HepG2 (cell line): ENCODE data around the gene C1GALT1. TPM values are rescaled to one million over a fixed set of nuclear protein-coding genes. Genes with fewer than 3 reads are reported as not detected.

Source experiments
- ATAC-seq: fragments of 200-7000 bp; cut with Tn5 transposase; 3 replicates; pipeline ENCODE4 v1.9.1; 2020; ENCODE audit warnings: mild to moderate bottlenecking, moderate library complexity
- BruUV-seq: library from RNA; stranded (reverse); fragments of 400-500 nt; replicated peaks from 2 replicates; lab custom pipeline; 2021; lab: Mats Ljungman, UMichigan
- CTCF ChIA-PET: fragments of 300-600 bp; formaldehyde crosslinking; extraction: SDS; loops from one replicate; lab custom pipeline; 2021; ENCODE audit warnings: low total read pairs, inconsistent platforms, low intra/inter-chr PET ratio; lab: Yijun Ruan, JAX
- POLR2A ChIA-PET: fragments of 350-600 bp; sonication (Branson Sonifier 250); formaldehyde crosslinking; loops from one replicate; lab custom pipeline; 2020; ENCODE audit warnings: antibody characterized with exemption, inconsistent platforms; lab: Yijun Ruan, JAX
- DNase-seq: peaks from one replicate; pipeline ENCODE4 v3.0.0-alpha.2; 2015; ENCODE audit warnings: low spot score
- FAIRE-seq: peaks from 3 replicates; lab custom pipeline; 2011; peaks lifted over from hg19 to GRCh38; lab: Jason Lieb, UNC
- H2AFZ ChIP-seq: one replicate; pipeline ENCODE4 v1.6.1; 2011; ENCODE audit warnings: low read length, inconsistent platforms
- H3K27ac ChIP-seq: fragments of 300-600 bp; 3 replicates; pipeline ENCODE4 v1.8.0; 2011; ENCODE audit warnings: mixed run types, mild to moderate bottlenecking, mixed read lengths, low read length, inconsistent platforms; ENCODE audit not compliant: insufficient read depth; ENCODE audit errors: extremely low read length
- H3K27me3 ChIP-seq, 2 experiments: fragments of 200-600 bp in 1 of 2; 2 replicates in 1 of 2; 3 replicates in 1 of 2; pipeline versions ENCODE4 v1.6.0 to v1.8.0; 2011; ENCODE audit warnings: low read length in 2 of 2, mild to moderate bottlenecking in 2 of 2, moderate library complexity in 2 of 2, inconsistent platforms in 1 of 2; ENCODE audit not compliant: insufficient read depth in 2 of 2, control insufficient read depth in 1 of 2
- H3K36me3 ChIP-seq, 2 experiments: fragments of 200-600 bp in 1 of 2; replicated peaks in 1 of 2; 2 replicates in 1 of 2; 3 replicates in 1 of 2; pipeline versions ENCODE4 v1.5.1 to v1.8.0; 2011; ENCODE audit warnings: low read length in 2 of 2, inconsistent platforms in 1 of 2; ENCODE audit not compliant: insufficient read depth in 2 of 2, control insufficient read depth in 1 of 2
- H3K4me1 ChIP-seq: 2 replicates; pipeline ENCODE4 v1.5.1; 2012; ENCODE audit warnings: low read length, inconsistent platforms; ENCODE audit not compliant: insufficient read depth
- H3K4me2 ChIP-seq: 2 replicates; pipeline ENCODE4 v1.6.0; 2011; ENCODE audit warnings: low read depth, low read length, inconsistent platforms
- H3K4me3 ChIP-seq, 3 experiments: fragments of 200-600 bp in 1 of 3; sonication (generic), shearing (Covaris generic) in 1 of 3; replicated peaks in 1 of 3; 2 replicates each; pipeline ENCODE4 v1.5.1; 2011 to 2016; ENCODE audit warnings: low read length in 3 of 3, inconsistent platforms in 2 of 3, low read depth in 2 of 3, mild to moderate bottlenecking in 2 of 3, control low read depth in 1 of 3, mixed read lengths in 1 of 3; ENCODE audit not compliant: insufficient read depth in 1 of 3
- H3K79me2 ChIP-seq: one replicate; pipeline ENCODE4 v1.6.1; 2011; ENCODE audit warnings: low read length, inconsistent platforms; ENCODE audit not compliant: insufficient read depth
- H3K9ac ChIP-seq: 2 replicates; pipeline ENCODE4 v1.6.0; 2011; ENCODE audit warnings: mild to moderate bottlenecking, low read depth, low read length, inconsistent platforms; ENCODE audit not compliant: insufficient read depth
- H3K9me3 ChIP-seq: 2 replicates; pipeline ENCODE4 v1.5.1; 2012; ENCODE audit warnings: mild to moderate bottlenecking, low read length
- H4K20me1 ChIP-seq: 2 replicates; pipeline ENCODE4 v1.6.0; 2011; ENCODE audit warnings: inconsistent platforms, mild to moderate bottlenecking, low read length, moderate library complexity; ENCODE audit not compliant: insufficient read depth
- DR1 ChIP-seq: sonication (generic); formaldehyde crosslinking; IDR thresholded peaks from 2 replicates; pipeline ENCODE4 v1.8.0; 2021; ENCODE audit warnings: mild to moderate bottlenecking, missing genetic modification reagents, inconsistent platforms
- FOXA1 ChIP-seq, 2 experiments: fragments of 450-650 bp in 1 of 2; sonication (generic) in 1 of 2; formaldehyde crosslinking in 1 of 2; IDR thresholded peaks; 2 replicates each; pipeline versions ENCODE4 v1.4.0 to v1.6.1; 2016 to 2020; ENCODE audit warnings: missing genetic modification reagents in 1 of 2
- KDM1A ChIP-seq: IDR thresholded peaks from 2 replicates; pipeline ENCODE4 v1.6.1; 2016; ENCODE audit warnings: missing compliant biosample characterization
- MLLT10 ChIP-seq: sonication (generic); formaldehyde crosslinking; IDR thresholded peaks from 2 replicates; pipeline ENCODE4 v1.4.0; 2020; ENCODE audit warnings: missing genetic modification reagents
- RBFOX2 ChIP-seq: fragments of 200-400 bp; formaldehyde crosslinking; IDR thresholded peaks from 2 replicates; pipeline ENCODE4 v1.6.1; 2017; ENCODE audit warnings: low read depth, mild to moderate bottlenecking, low read length
- REPIN1 ChIP-seq: sonication (generic); formaldehyde crosslinking; IDR thresholded peaks from 2 replicates; pipeline ENCODE4 v1.8.0; 2022; ENCODE audit warnings: missing genetic modification reagents, low read depth, mild to moderate bottlenecking, borderline replicate concordance
- RXRA ChIP-seq: sonication (generic); formaldehyde crosslinking; IDR thresholded peaks from 2 replicates; pipeline ENCODE4 v1.5.1; 2020; ENCODE audit warnings: missing genetic modification reagents
- SRF ChIP-seq: IDR thresholded peaks from 2 replicates; pipeline ENCODE4 v1.6.1; 2011; ENCODE audit warnings: mild to moderate bottlenecking, low read depth, low read length, moderate library complexity
- ZBTB42 ChIP-seq: sonication (generic); formaldehyde crosslinking; IDR thresholded peaks from 2 replicates; pipeline ENCODE4 v1.5.0; 2020; ENCODE audit warnings: mild to moderate bottlenecking, missing genetic modification reagents
- ZNF263 ChIP-seq: sonication (generic); formaldehyde crosslinking; IDR thresholded peaks from 2 replicates; pipeline ENCODE4 v1.4.0; 2020; ENCODE audit warnings: missing genetic modification reagents
- ZNF30 ChIP-seq: sonication (generic); formaldehyde crosslinking; IDR thresholded peaks from 2 replicates; pipeline ENCODE4 v1.5.0; 2020; ENCODE audit warnings: mild to moderate bottlenecking, missing genetic modification reagents
- ZNF563 ChIP-seq: sonication (generic); formaldehyde crosslinking; IDR thresholded peaks from 2 replicates; pipeline ENCODE4 v1.8.0; 2022; ENCODE audit warnings: mild to moderate bottlenecking, moderate library complexity, missing genetic modification reagents
- ZNF605 ChIP-seq: sonication (generic); formaldehyde crosslinking; IDR thresholded peaks from 2 replicates; pipeline ENCODE4 v1.8.0; 2022; ENCODE audit warnings: mild to moderate bottlenecking, missing genetic modification reagents
- ZNF761 ChIP-seq: sonication (generic); formaldehyde crosslinking; conservative IDR thresholded peaks from 2 replicates; pipeline ENCODE4 v1.4.0; 2020; ENCODE audit warnings: mild to moderate bottlenecking, missing genetic modification reagents
- ZNF83 ChIP-seq: sonication (generic); formaldehyde crosslinking; IDR thresholded peaks from 2 replicates; pipeline ENCODE4 v1.4.0; 2020; ENCODE audit warnings: missing genetic modification reagents, mild to moderate bottlenecking, borderline replicate concordance
- ZNF891 ChIP-seq: sonication (generic); formaldehyde crosslinking; IDR thresholded peaks from 2 replicates; pipeline ENCODE4 v1.5.0; 2020; ENCODE audit warnings: mild to moderate bottlenecking, missing genetic modification reagents
- whole genome bisulfite sequencing: methylation state at CpG from one replicate; pipeline ENCODE4 v1.1.6; 2017; ENCODE audit warnings: low lambda C conversion rate; 5-methylcytosine and 5-hydroxymethylcytosine counted together
- in situ Hi-C: cut with HindIII; loops from 2 replicates; pipeline ENCODE4 v1.10.0; 2017; ENCODE audit warnings: low pct_unique_long_range_greater_than_20kb; ENCODE audit not compliant: extremely low pct_ligation_motif_present
- intact Hi-C: fragments of 100-400 bp; cut with micrococcal nuclease; formaldehyde crosslinking; loops from one replicate; pipeline ENCODE4 v1.10.0; 2022; ENCODE audit not compliant: unreplicated experiment
- polyA plus RNA-seq, 8 experiments: library from polyadenylated mRNA; depleted of rRNA in 3 of 8; stranded (reverse) in 7 of 8; unstranded in 1 of 8; fragments of >200 nt; fragmentation: Illumina TruSeq in 4 of 8; extraction: Trizol in 4 of 8; gene quantifications; 2 replicates each; pipeline versions ENCODE4 v1.2.1 to v1.2.3, GENCODE V29; 2011 to 2016; ENCODE audit warnings: low read depth in 4 of 8, missing spikeins in 1 of 8, mixed read lengths in 1 of 8; ENCODE audit not compliant: insufficient read depth in 1 of 8
- total RNA-seq, 5 experiments: library from RNA; depleted of rRNA; stranded (reverse); fragments of >200 nt; fragmentation: Illumina TruSeq; extraction: Trizol; gene quantifications; 2 replicates each; pipeline ENCODE4 v1.2.3, GENCODE V29; 2016; ENCODE audit warnings: low read depth in 1 of 5
- TF ChIP-seq, protein P1 (sequence below): sonication (generic); formaldehyde crosslinking; IDR thresholded peaks from 2 replicates; pipeline ENCODE4 v1.9.0; 2021; ENCODE audit warnings: missing genetic modification reagents, borderline replicate concordance
- TF ChIP-seq, protein P2 (sequence below): sonication (generic); formaldehyde crosslinking; IDR thresholded peaks from 2 replicates; pipeline ENCODE4 v1.4.0; 2020; ENCODE audit warnings: missing genetic modification reagents, borderline replicate concordance
- TF ChIP-seq, protein P3 (sequence below): IDR thresholded peaks from 2 replicates; pipeline ENCODE4 v1.6.1; 2016; ENCODE audit warnings: missing compliant biosample characterization, missing genetic modification reagents, borderline replicate concordance

Gene C1GALT1
- total and polyA plus RNA-seq, 2 of the 13 experiments (the other 11 are each of a cell fraction or from before 2014, with no cell fraction given), result 57.1 to 65.9 TPM

DNA sequence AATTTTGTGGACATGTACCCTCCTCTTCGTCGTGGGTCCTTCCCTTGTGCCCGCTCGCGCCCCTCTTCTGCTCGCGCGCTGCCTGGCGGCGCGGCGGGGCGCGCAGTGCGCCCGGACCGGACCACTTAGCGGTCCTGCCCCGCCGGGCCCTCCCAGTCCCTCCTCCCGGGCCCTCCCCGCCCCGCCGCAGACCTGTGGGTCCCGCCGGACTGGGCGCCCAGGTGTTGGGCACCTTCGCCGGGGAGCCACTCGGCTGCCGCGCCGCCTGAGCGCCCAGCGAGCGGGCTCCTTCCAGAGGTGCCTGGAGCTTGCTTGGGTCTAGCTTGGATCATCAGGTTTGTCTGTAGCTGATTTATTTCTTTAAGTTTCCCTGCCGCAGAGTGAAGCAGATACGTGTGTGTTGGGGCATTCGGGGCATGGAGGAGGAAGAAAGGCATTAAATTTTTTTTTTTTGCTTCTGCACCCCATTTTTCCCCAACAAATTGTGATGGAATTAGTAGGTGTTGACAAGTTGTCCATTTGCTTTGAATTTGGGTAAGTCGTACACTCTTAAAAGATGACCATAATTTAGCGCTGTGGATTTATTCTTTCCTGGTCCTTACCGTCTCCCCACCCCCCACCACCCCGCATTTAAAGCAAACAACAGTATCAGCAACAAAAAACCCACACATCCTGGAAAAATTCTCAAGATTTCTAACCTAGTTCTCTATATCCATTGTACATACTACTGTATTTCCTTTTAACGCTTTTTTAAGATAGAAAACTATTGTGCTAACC lies 905 bp downstream of the C1GALT1 start:
- no peaks in the 10 kb centered on the region for H3K9me3 ChIP-seq
- ChIA-PET CTCF (no interaction called here), POLR2A (interaction anchor here (0.7 to 3.8 kb wide), 6 partner anchors 8 to 84 kb away, joined by 3 to 22 read pairs (median 6); no protein-coding TSS in a partner anchor)
- FAIRE-seq (no peak), DNase-seq (no peak), ATAC-seq (peak; percentile 72)
- in situ Hi-C loops (loop anchor here (5.0 kb wide), 1 partner anchor 81 kb away; no protein-coding TSS in a partner anchor), intact Hi-C loops (loop anchor here (2.0 kb wide), 2 partner anchors 80 to 358 kb away; no protein-coding TSS in a partner anchor)
- peaks cover 80% of the 10 kb centered on the region for H3K79me2 ChIP-seq
- H4K20me1 ChIP-seq, result peaks cover 29% of the 10 kb centered on the region
- H3K4me3 ChIP-seq, result peak overlapping the region; percentile 79 to 96 (median 83)
- H3K27ac ChIP-seq, result peak overlapping the region; percentile 98
- peaks cover 63% of the 10 kb centered on the region for H3K4me1 ChIP-seq
- WGBS, result 1% methylated on average over 8 of the region's 44 CpGs
- H3K4me2 ChIP-seq, result peak overlapping the region; percentile 75
- no peak overlapping the region for H2AFZ ChIP-seq
- BruUV-seq, result no TSS peak
- peaks cover 0 to 4% of the 10 kb centered on the region in 2 experiments; a peak in 2 of 5 replicates for H3K36me3 ChIP-seq
- H3K9ac ChIP-seq, result peak overlapping the region; percentile 92
- H3K27me3 ChIP-seq, result no peaks in the 10 kb centered on the region; a peak in 1 of 5 replicates
- no peak for TF ChIP-seq DR1 (CRISPR knock-in tag)
- TF ChIP-seq ZNF563 (CRISPR knock-in tag), result peak; percentile 9; the same call in 1 of the 2 replicates
- 0 out of 2 replicates have a peak, but pooled peaks have one; percentile 6 for TF ChIP-seq ZNF605 (CRISPR knock-in tag)
- TF ChIP-seq KDM1A (CRISPR knock-in tag), result 0 out of 2 replicates have a peak, but pooled peaks have one; percentile 1
- TF ChIP-seq ZNF761, result 0 out of 2 replicates have a peak, but pooled peaks have one; percentile 3
- no peak for TF ChIP-seq ZNF891 (CRISPR knock-in tag)
- TF ChIP-seq ZNF263 (CRISPR knock-in tag), result peak; percentile 33; the same call in 1 of the 2 replicates
- TF ChIP-seq RXRA (CRISPR knock-in tag), result 0 out of 2 replicates have a peak, but pooled peaks have one; percentile 0
- TF ChIP-seq, protein P1, sequence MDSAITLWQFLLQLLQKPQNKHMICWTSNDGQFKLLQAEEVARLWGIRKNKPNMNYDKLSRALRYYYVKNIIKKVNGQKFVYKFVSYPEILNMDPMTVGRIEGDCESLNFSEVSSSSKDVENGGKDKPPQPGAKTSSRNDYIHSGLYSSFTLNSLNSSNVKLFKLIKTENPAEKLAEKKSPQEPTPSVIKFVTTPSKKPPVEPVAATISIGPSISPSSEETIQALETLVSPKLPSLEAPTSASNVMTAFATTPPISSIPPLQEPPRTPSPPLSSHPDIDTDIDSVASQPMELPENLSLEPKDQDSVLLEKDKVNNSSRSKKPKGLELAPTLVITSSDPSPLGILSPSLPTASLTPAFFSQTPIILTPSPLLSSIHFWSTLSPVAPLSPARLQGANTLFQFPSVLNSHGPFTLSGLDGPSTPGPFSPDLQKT (CRISPR knock-in tag), result no peak
- TF ChIP-seq ZNF30 (CRISPR knock-in tag), result no peak
- TF ChIP-seq REPIN1 (CRISPR knock-in tag), result peak; percentile 33; the same call in 1 of the 2 replicates
- TF ChIP-seq ZBTB42, result 0 out of 2 replicates have a peak, but pooled peaks have one; percentile 40
- TF ChIP-seq, protein P2, sequence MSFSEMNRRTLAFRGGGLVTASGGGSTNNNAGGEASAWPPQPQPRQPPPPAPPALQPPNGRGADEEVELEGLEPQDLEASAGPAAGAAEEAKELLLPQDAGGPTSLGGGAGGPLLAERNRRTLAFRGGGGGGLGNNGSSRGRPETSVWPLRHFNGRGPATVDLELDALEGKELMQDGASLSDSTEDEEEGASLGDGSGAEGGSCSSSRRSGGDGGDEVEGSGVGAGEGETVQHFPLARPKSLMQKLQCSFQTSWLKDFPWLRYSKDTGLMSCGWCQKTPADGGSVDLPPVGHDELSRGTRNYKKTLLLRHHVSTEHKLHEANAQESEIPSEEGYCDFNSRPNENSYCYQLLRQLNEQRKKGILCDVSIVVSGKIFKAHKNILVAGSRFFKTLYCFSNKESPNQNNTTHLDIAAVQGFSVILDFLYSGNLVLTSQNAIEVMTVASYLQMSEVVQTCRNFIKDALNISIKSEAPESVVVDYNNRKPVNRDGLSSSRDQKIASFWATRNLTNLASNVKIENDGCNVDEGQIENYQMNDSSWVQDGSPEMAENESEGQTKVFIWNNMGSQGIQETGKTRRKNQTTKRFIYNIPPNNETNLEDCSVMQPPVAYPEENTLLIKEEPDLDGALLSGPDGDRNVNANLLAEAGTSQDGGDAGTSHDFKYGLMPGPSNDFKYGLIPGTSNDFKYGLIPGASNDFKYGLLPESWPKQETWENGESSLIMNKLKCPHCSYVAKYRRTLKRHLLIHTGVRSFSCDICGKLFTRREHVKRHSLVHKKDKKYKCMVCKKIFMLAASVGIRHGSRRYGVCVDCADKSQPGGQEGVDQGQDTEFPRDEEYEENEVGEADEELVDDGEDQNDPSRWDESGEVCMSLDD, result no peak
- TF ChIP-seq, protein P3, sequence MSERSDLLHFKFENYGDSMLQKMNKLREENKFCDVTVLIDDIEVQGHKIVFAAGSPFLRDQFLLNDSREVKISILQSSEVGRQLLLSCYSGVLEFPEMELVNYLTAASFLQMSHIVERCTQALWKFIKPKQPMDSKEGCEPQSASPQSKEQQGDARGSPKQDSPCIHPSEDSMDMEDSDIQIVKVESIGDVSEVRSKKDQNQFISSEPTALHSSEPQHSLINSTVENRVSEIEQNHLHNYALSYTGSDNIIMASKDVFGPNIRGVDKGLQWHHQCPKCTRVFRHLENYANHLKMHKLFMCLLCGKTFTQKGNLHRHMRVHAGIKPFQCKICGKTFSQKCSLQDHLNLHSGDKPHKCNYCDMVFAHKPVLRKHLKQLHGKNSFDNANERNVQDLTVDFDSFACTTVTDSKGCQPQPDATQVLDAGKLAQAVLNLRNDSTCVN, result peak; percentile 12; the same call in 1 of the 2 replicates
- TF ChIP-seq SRF, result no peak
- no peak for TF ChIP-seq ZNF83 (CRISPR knock-in tag)
- no peak for TF ChIP-seq FOXA1 (IDR thresholded peaks at IDR 0.05)
- TF ChIP-seq FOXA1 (CRISPR knock-in tag; IDR thresholded peaks at IDR 0.05), result peak; percentile 1; the same call in 1 of the 2 replicates
- TF ChIP-seq MLLT10 (CRISPR knock-in tag), result no peak
- TF ChIP-seq RBFOX2, result peak; percentile 97
